Gastroesophageal sphincter (tissue), 3 donors: Measurements from ENCODE around the gene GGTLC2.

Experiments used
- CTCF ChIP-seq, 4 experiments: fragments of 200-600 bp in 2 of 4; fragments of 450-650 bp in 2 of 4; sonication (generic) in 1 of 4; IDR thresholded peaks; one replicate each; pipeline ENCODE4 v1.5.1; 2017 to 2019; ENCODE audit warnings: antibody characterized with exemption in 4 of 4, mild to moderate bottlenecking in 2 of 4, moderate library complexity in 2 of 4
- EP300 ChIP-seq: sonication (generic); formaldehyde crosslinking; IDR thresholded peaks from one replicate; pipeline ENCODE4 v1.6.1; 2017; ENCODE audit warnings: antibody characterized with exemption, mild to moderate bottlenecking

GRCh38 chr22:22673099-22673498 lies 28.7 kb downstream of the GGTLC2 start:
- TF ChIP-seq CTCF (IDR thresholded peaks at IDR 0.05) (no peak), EP300 (no peak)
